Choroid plexus epithelial cell (primary cell): Measurements from ENCODE around the gene CTPS1.

Experiments used
- DNase-seq: peaks from one replicate; pipeline ENCODE4 v3.0.0-alpha.2; 2010; ENCODE audit warnings: low read depth
- H3K4me3 ChIP-seq: 2 replicates; pipeline ENCODE4 v1.5.1; 2011; ENCODE audit warnings: low read depth, mild to moderate bottlenecking, control low read depth, low read length, moderate library complexity
- CTCF ChIP-seq: conservative IDR thresholded peaks from 2 replicates; pipeline ENCODE4 v1.5.1; 2011; ENCODE audit warnings: low read depth, mild to moderate bottlenecking, control low read depth, inconsistent platforms, low read length, moderate library complexity

CTPS1 gene

GRCh38 chr1:41015281-41015896 is 35.9 kb downstream of the CTPS1 start:
- TF ChIP-seq CTCF = no peak
- DNase-seq = no peak
- H3K4me3 ChIP-seq = no peak overlapping the region

GRCh38 chr1:41015897-41016470 is 36.5 kb downstream of the CTPS1 start:
- DNase-seq = no peak
- H3K4me3 ChIP-seq = no peak overlapping the region
- no peak for TF ChIP-seq CTCF

GRCh38 chr1:41017141-41018017 is 37.9 kb downstream of the CTPS1 start:
- H3K4me3 ChIP-seq = no peak overlapping the region
- no peak for DNase-seq
- no peak for TF ChIP-seq CTCF

- H3K4me3 ChIP-seq = no peak overlapping the region
- TF ChIP-seq CTCF = no peak
These were observed 38.5 kb downstream of the CTPS1 start for GRCh38 chr1:41018018-41018410.

GRCh38 chr1:41019353-41019745 is 39.9 kb downstream of the CTPS1 start:
- TF ChIP-seq CTCF = no peak
- no peak overlapping the region for H3K4me3 ChIP-seq
- no peak for DNase-seq

More at GRCh38 chr1:41018018-41018410, 38.5 kb downstream of the CTPS1 start:
- no peak for DNase-seq

- no peak overlapping the region for H3K4me3 ChIP-seq
- TF ChIP-seq CTCF = no peak
- DNase-seq = no peak
These were observed 40.6 kb downstream of the CTPS1 start for GRCh38 chr1:41020109-41020576.
